ENCODE data around the gene CRMP1. TPM values are rescaled to one million over a fixed set of nuclear protein-coding genes. Genes with fewer than 3 reads are reported as not detected.

CRMP1 gene
- total and polyA plus RNA-seq, 2 donors (not counting 3 experiments of a cell fraction or from before 2014, with no cell fraction given) = 0.06 TPM; not detected in 1

DNA sequence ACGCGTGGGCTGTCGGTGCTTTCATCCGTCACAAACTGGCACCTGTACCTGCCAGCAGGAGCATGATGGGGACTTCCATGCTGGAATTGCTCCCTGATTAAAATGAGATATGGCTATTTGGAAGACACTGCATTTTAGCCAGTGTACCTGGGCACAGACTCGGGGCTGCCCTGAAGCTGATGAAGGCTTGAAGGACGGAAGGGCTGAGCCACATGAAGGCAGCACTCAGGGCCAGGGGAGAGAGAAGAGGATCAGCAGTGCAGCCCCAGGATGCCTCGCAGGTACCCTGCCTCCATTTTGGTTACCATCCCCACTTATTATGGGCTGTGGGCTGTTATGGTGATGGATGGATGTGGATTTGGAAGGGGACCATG lies 79.0 kb downstream of the CRMP1 start:
- intact Hi-C loops (cut with micrococcal nuclease) = loop anchor here (1.0 to 5.0 kb wide), 3 partner anchors 412 to 819 kb away; no protein-coding TSS in a partner anchor

More for the DNA sequence above, 79.0 kb downstream of the CRMP1 start:
- H3K27ac ChIP-seq (ENCODE audit: insufficient read depth, low read depth, low read length) = no peak overlapping the region
- dilution Hi-C loops (cut with MboI; ENCODE audit: extremely low pct_ligation_motif_present, low sequenced_read_pairs) = no loop called here
- H3K4me2 ChIP-seq (ENCODE audit: insufficient read depth, low read length) = no peak overlapping the region
- H3K9me3 ChIP-seq (replicated peaks; ENCODE audit: control insufficient read depth, insufficient read depth, low read length) = no peaks in the 10 kb centered on the region
- H3K9me1 ChIP-seq (replicated peaks; ENCODE audit: control insufficient read depth, extremely low read depth, insufficient read depth, low read length) = no peaks in the 10 kb centered on the region
- FAIRE-seq = no peak
- no peaks in the 10 kb centered on the region for H3K79me2 ChIP-seq (ENCODE audit: control insufficient read depth, insufficient read depth, low read length)
- TF ChIP-seq GATA2 (IDR thresholded peaks at IDR 0.05; ENCODE audit: insufficient read depth, insufficient read length, low read depth, low read length) (no peak), POLR2A (IDR thresholded peaks at IDR 0.05; ENCODE audit: low read depth, low read length) (no peak), FOS (IDR thresholded peaks at IDR 0.05; ENCODE audit: borderline replicate concordance, insufficient read depth, low read length) (no peak), EZH2 (IDR thresholded peaks at IDR 0.05; ENCODE audit: borderline replicate concordance, low read depth, low read length, severe bottlenecking) (no peak), MYC (IDR thresholded peaks at IDR 0.05; ENCODE audit: low read depth, low read length) (no peak), JUN (IDR thresholded peaks at IDR 0.05; ENCODE audit: borderline replicate concordance, insufficient read depth, insufficient read length, low read depth) (no peak), POLR2AphosphoS5 (IDR thresholded peaks at IDR 0.05; ENCODE audit: insufficient read depth, low read depth, low read length) (no peak)
- TF ChIP-seq, protein P1, sequence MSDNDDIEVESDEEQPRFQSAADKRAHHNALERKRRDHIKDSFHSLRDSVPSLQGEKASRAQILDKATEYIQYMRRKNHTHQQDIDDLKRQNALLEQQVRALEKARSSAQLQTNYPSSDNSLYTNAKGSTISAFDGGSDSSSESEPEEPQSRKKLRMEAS (IDR thresholded peaks at IDR 0.05; ENCODE audit: insufficient read depth, insufficient read length) = no peak
- TF ChIP-seq, protein P2, sequence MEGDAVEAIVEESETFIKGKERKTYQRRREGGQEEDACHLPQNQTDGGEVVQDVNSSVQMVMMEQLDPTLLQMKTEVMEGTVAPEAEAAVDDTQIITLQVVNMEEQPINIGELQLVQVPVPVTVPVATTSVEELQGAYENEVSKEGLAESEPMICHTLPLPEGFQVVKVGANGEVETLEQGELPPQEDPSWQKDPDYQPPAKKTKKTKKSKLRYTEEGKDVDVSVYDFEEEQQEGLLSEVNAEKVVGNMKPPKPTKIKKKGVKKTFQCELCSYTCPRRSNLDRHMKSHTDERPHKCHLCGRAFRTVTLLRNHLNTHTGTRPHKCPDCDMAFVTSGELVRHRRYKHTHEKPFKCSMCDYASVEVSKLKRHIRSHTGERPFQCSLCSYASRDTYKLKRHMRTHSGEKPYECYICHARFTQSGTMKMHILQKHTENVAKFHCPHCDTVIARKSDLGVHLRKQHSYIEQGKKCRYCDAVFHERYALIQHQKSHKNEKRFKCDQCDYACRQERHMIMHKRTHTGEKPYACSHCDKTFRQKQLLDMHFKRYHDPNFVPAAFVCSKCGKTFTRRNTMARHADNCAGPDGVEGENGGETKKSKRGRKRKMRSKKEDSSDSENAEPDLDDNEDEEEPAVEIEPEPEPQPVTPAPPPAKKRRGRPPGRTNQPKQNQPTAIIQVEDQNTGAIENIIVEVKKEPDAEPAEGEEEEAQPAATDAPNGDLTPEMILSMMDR (IDR thresholded peaks at IDR 0.05; ENCODE audit: extremely low read depth in 1 of 2, insufficient read depth in 1 of 2, low read depth in 1 of 2, low read length in 2 of 2) = no peak
- no peak overlapping the region for H2AFZ ChIP-seq (ENCODE audit: low read depth, low read length)
- POLR2A ChIA-PET = no interaction called here
- no peaks in the 10 kb centered on the region for H4K20me1 ChIP-seq (replicated peaks; ENCODE audit: control insufficient read depth, extremely low read depth, insufficient read depth, low read length)
- no peak overlapping the region for H3K4me3 ChIP-seq (replicated peaks in 1 of 3; ENCODE audit: insufficient read depth in 1 of 3, low read depth in 1 of 3, low read length in 3 of 3)
- H3K36me3 ChIP-seq (ENCODE audit: control insufficient read depth in 2 of 2, extremely low read depth in 1 of 2, insufficient read depth in 2 of 2, low read length in 2 of 2) = peaks cover 0 to 43% of the 10 kb centered on the region in 2 experiments
- no peaks in the 10 kb centered on the region for H3K4me1 ChIP-seq (ENCODE audit: control insufficient read depth, extremely low read depth, insufficient read depth, low read length)
- H3K27me3 ChIP-seq (ENCODE audit: control insufficient read depth in 2 of 2, insufficient read depth in 2 of 2, low read length in 2 of 2) = no peaks in the 10 kb centered on the region
- CTCF ChIA-PET = interaction anchor here (1.3 to 1.9 kb wide), 2 partner anchors 9 to 10 kb away, joined by 8 to 25 read pairs; no protein-coding TSS in a partner anchor
- DNase-seq (ENCODE audit: low read depth, low spot score) = no peak
- no peak overlapping the region for H3K9ac ChIP-seq (replicated peaks; ENCODE audit: extremely low read depth, insufficient read depth, low read length)
- no TSS peak for BruUV-seq (replicated peaks)
